ENCODE data around the gene HS6ST2. TPM values are rescaled to one million over a fixed set of nuclear protein-coding genes. Genes with fewer than 3 reads are reported as not detected.

HS6ST2 gene
- polyA plus RNA-seq, 1 of the 3 experiments (the other 2 are of a cell fraction): 0.05 TPM

DNA sequence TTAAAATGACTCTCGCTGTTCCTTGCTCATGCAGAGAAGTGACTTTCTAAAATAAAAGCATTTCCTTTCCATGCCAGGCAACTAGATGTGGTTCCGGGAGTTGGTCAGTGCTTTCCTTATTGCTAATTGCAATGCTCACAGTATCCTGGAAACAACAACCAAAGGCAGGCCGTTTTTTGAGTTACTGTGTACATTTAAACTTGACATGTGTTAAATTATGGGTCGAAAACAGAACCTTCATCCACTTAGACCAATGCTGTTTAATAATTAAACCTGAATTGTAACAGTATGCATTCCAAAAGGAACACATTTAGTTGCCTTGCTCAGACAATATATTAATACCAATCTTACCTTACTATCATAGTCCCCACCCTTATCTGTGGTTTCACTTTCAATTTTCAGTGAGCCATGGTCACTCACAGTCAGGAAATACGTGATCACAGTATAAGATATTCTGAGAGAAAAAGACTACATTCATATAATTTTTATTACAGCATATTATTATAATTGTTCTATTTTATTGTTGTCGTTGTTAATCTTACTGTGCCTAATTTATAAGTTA is 102.6 kb downstream of the HS6ST2 start:
- Histone ChIP-seq H3K27ac (ENCODE audit: low read depth in 2 of 2, low read length in 1 of 2) (no peak overlapping the region), H3K79me2 (ENCODE audit: insufficient read depth) (no peaks in the 10 kb centered on the region), H3K9me3 (no peaks in the 10 kb centered on the region), H3K4me3 (ENCODE audit: low read depth in 2 of 2, low read length in 1 of 2) (no peak overlapping the region), H3K27me3 (ENCODE audit: insufficient read depth) (no peaks in the 10 kb centered on the region), H3F3A (replicated peaks; ENCODE audit: insufficient read depth) (no peaks in the 10 kb centered on the region), H3K36me3 (replicated peaks in 1 of 2; ENCODE audit: control insufficient read depth in 1 of 2, insufficient read depth in 2 of 2, low read length in 1 of 2) (no peaks in the 10 kb centered on the region), H4K20me1 (ENCODE audit: insufficient read depth) (no peaks in the 10 kb centered on the region), H2AFZ (ENCODE audit: low read depth) (no peak overlapping the region), H3K9ac (no peak overlapping the region), H3K4me2 (no peak overlapping the region), H3K9me2 (no peaks in the 10 kb centered on the region), H3K4me1 (ENCODE audit: control insufficient read depth in 1 of 2, insufficient read depth in 2 of 2, low read depth in 1 of 2, low read length in 1 of 2) (no peaks in the 10 kb centered on the region)
- no peak for TF ChIP-seq MAX (IDR thresholded peaks at IDR 0.05; ENCODE audit: low read depth)
- TF ChIP-seq MXI1 (IDR thresholded peaks at IDR 0.05; ENCODE audit: low read depth, low read length): no peak
- TF ChIP-seq JUND (IDR thresholded peaks at IDR 0.05): no peak
- no peak for TF ChIP-seq RAD21 (IDR thresholded peaks at IDR 0.05; ENCODE audit: low read length)
- TF ChIP-seq MEF2A (IDR thresholded peaks at IDR 0.05; ENCODE audit: borderline replicate concordance, low read depth): no peak
- WGBS (ENCODE audit: low lambda C conversion rate): 18% methylated on average over 6 of the region's 6 CpGs
- ChIA-PET POLR2A (no interaction called here), CTCF (no interaction called here)
- DNase-seq: no peak

- Histone ChIP-seq H3K36me3 (replicated peaks in 1 of 2; ENCODE audit: control insufficient read depth in 1 of 2, insufficient read depth in 2 of 2, low read length in 1 of 2) (no peaks in the 10 kb centered on the region), H4K20me1 (ENCODE audit: insufficient read depth) (no peaks in the 10 kb centered on the region), H3K9ac (no peak overlapping the region), H3K79me2 (ENCODE audit: insufficient read depth) (no peaks in the 10 kb centered on the region), H3K27ac (ENCODE audit: low read depth in 2 of 2, low read length in 1 of 2) (no peak overlapping the region), H2AFZ (ENCODE audit: low read depth) (no peak overlapping the region), H3K9me2 (no peaks in the 10 kb centered on the region), H3K27me3 (ENCODE audit: insufficient read depth) (no peaks in the 10 kb centered on the region), H3K4me1 (ENCODE audit: control insufficient read depth in 1 of 2, insufficient read depth in 2 of 2, low read depth in 1 of 2, low read length in 1 of 2) (no peaks in the 10 kb centered on the region; a peak in 1 of 4 replicates), H3K4me2 (no peak overlapping the region), H3F3A (replicated peaks; ENCODE audit: insufficient read depth) (no peaks in the 10 kb centered on the region), H3K9me3 (no peaks in the 10 kb centered on the region), H3K4me3 (ENCODE audit: low read depth in 2 of 2, low read length in 1 of 2) (no peak overlapping the region)
- CTCF ChIA-PET: no interaction called here
- 27% methylated on average over 3 of the region's 3 CpGs for WGBS (ENCODE audit: low lambda C conversion rate)
- POLR2A ChIA-PET: no interaction called here
- TF ChIP-seq FOXJ3 (CRISPR knock-in tag; IDR thresholded peaks at IDR 0.05) (no peak), PBX3 (IDR thresholded peaks at IDR 0.05) (no peak), SMC3 (IDR thresholded peaks at IDR 0.05; ENCODE audit: low read depth, low read length) (no peak), GABPA (IDR thresholded peaks at IDR 0.05; ENCODE audit: low read depth) (no peak), CHD2 (IDR thresholded peaks at IDR 0.05; ENCODE audit: low read length, partially characterized antibody) (no peak), GATA2 (CRISPR knock-in tag; IDR thresholded peaks at IDR 0.05) (no peak), NFIC (IDR thresholded peaks at IDR 0.05; ENCODE audit: borderline replicate concordance) (no peak)
- no peak for DNase-seq
Measured at GRCh38 chrX:132853040-132853439, 105.4 kb downstream of the HS6ST2 start.

Data from SK-N-SH (cell line).